Psoas muscle (tissue), 8 donors: Measurements from ENCODE around the gene FBXL16. TPM values are rescaled to one million over a fixed set of nuclear protein-coding genes. Genes with fewer than 3 reads are reported as not detected.

ENCODE experiments used
- ATAC-seq, 4 donors: fragments of 200-7000 bp; cut with Tn5 transposase; one replicate each; pipeline ENCODE4 v1.9.1; 2020; ENCODE audit warnings: moderate library complexity in 3 of 4, mild to moderate bottlenecking in 2 of 4
- DNase-seq, 2 donors: peaks; one replicate each; pipeline ENCODE4 v3.0.0-alpha.2; 2020
- H3K27ac ChIP-seq: fragments of 200-600 bp; one replicate; pipeline ENCODE4 v1.8.0; 2022
- H3K27me3 ChIP-seq, 3 donors: fragments of 200-600 bp in 1 of 3; one replicate each; pipeline versions ENCODE4 v1.6.1 to v1.8.0; 2013 to 2022; ENCODE audit warnings: low read length in 2 of 3, mild to moderate bottlenecking in 2 of 3, moderate library complexity in 1 of 3; ENCODE audit not compliant: insufficient read depth in 3 of 3
- H3K36me3 ChIP-seq, 2 donors: fragments of 200-600 bp in 1 of 2; one replicate each; pipeline versions ENCODE4 v1.6.1 to v1.8.0; 2013 to 2022; ENCODE audit warnings: low read depth in 1 of 2, mild to moderate bottlenecking in 1 of 2, moderate library complexity in 1 of 2; ENCODE audit not compliant: insufficient read depth in 1 of 2
- H3K4me1 ChIP-seq: fragments of 200-600 bp; one replicate; pipeline ENCODE4 v1.8.0; 2022
- H3K4me3 ChIP-seq: fragments of 200-600 bp; one replicate; pipeline ENCODE4 v1.8.0; 2022; ENCODE audit warnings: mild to moderate bottlenecking
- H3K9me3 ChIP-seq: fragments of 200-600 bp; one replicate; pipeline ENCODE4 v1.8.0; 2022
- WGBS, 3 donors: extraction: QIAGEN DNeasy Blood & Tissue Kit; methylation state at CpG; one replicate each; pipeline versions ENCODE4 v1.1.6 to v1.1.7; 2013; 5-methylcytosine and 5-hydroxymethylcytosine counted together
- intact Hi-C, 2 donors: fragments of 100-400 bp; cut with DNase I; formaldehyde crosslinking; loops; one replicate each; pipeline versions ENCODE4 v1.11.0 to v1.14.2; 2022
- polyA plus RNA-seq, 3 donors: library from polyadenylated mRNA; stranded (reverse); fragments of 200-250 nt; gene quantifications; one replicate each; pipeline ENCODE4 v1.2.3, GENCODE V29; 2013
- total RNA-seq, 4 donors: library from RNA; stranded (reverse); fragmentation: NEBNext Ultra II Directional in 2 of 4; extraction: Animal tissue kit (Norgen Biotek cat#: 25700) in 2 of 4; gene quantifications; one replicate each; pipeline versions ENCODE4 v1.2.1 to v1.2.4, GENCODE V29; 2021 to 2023
- TF ChIP-seq, protein P1 (sequence below): fragments of 200-600 bp; IDR thresholded peaks from one replicate; pipeline ENCODE4 v1.8.0; 2022; ENCODE audit warnings: antibody characterized with exemption
- donor health status: healthy with polysubstance abuse.
- donor health status: DM: no; HTN: no; CAD: no; lungs with moderate emphysema.
- donor health status: Bipolar disorder and iron deficiency.
- donor health status: healthy.
- donor health status: DM: yes; HTN: yes; CAD: no.
- donor health status: DM: no; HTN: no; CAD: no.
- donor health status: DM: no; HTN: no; CAD: no.
- donor health status: DM: yes; HTN: yes; CAD: no.

Gene FBXL16
- total and polyA plus RNA-seq, 7 donors: 0.04 to 0.16 (median 0.08) TPM; not detected in 2

DNA sequence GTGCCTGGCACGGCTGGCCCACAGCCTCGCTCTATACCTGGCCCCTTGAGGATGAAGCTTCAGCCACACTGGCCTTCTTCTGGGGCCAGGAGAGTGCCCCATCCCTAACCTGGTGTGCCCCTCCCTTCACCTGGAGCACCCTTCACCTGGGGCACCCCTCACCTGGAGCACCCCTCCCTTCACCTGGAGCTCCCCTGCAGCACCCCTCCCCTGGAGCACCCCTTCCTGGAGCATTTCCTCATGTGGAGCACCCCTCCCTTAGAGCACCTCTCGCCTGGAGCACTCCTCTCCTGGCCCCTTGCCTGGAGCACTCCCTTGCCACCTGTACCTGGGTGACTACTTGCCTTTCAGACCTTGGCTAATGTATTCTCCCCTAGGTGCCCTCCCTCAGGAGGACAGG, 2.4 kb upstream of the FBXL16 start:
- H3K27ac ChIP-seq: no peak overlapping the region
- TF ChIP-seq, protein P1, sequence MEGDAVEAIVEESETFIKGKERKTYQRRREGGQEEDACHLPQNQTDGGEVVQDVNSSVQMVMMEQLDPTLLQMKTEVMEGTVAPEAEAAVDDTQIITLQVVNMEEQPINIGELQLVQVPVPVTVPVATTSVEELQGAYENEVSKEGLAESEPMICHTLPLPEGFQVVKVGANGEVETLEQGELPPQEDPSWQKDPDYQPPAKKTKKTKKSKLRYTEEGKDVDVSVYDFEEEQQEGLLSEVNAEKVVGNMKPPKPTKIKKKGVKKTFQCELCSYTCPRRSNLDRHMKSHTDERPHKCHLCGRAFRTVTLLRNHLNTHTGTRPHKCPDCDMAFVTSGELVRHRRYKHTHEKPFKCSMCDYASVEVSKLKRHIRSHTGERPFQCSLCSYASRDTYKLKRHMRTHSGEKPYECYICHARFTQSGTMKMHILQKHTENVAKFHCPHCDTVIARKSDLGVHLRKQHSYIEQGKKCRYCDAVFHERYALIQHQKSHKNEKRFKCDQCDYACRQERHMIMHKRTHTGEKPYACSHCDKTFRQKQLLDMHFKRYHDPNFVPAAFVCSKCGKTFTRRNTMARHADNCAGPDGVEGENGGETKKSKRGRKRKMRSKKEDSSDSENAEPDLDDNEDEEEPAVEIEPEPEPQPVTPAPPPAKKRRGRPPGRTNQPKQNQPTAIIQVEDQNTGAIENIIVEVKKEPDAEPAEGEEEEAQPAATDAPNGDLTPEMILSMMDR: no peak
- no peak for DNase-seq
- no peaks in the 10 kb centered on the region for H3K4me1 ChIP-seq
- no peaks in the 10 kb centered on the region for H3K36me3 ChIP-seq
- 52 to 67% (median 60%) methylated on average over 3 of the region's 3 CpGs for WGBS, 3 donors
- no peak overlapping the region for H3K4me3 ChIP-seq
- H3K27me3 ChIP-seq: peaks cover 0 to 79% (median 46%) of the 10 kb centered on the region in 3 donors
- no peak for ATAC-seq
- intact Hi-C loops: no loop called here
- H3K9me3 ChIP-seq: no peaks in the 10 kb centered on the region

- DNase-seq (no peak), ATAC-seq (no peak)
- Histone ChIP-seq H3K9me3 (no peaks in the 10 kb centered on the region), H3K27ac (no peak overlapping the region), H3K4me1 (no peaks in the 10 kb centered on the region), H3K4me3 (no peak overlapping the region), H3K27me3 (peaks cover 0 to 89% (median 51%) of the 10 kb centered on the region in 3 donors), H3K36me3 (no peaks in the 10 kb centered on the region)
- TF ChIP-seq, protein P1: no peak
- 19 to 27% (median 27%) methylated on average over 11 to 14 of the region's 14 CpGs for WGBS, 3 donors
- intact Hi-C loops: no loop called here
Observed at GRCh38 chr16:707062-707538, 1.5 kb upstream of the FBXL16 start.

DNA sequence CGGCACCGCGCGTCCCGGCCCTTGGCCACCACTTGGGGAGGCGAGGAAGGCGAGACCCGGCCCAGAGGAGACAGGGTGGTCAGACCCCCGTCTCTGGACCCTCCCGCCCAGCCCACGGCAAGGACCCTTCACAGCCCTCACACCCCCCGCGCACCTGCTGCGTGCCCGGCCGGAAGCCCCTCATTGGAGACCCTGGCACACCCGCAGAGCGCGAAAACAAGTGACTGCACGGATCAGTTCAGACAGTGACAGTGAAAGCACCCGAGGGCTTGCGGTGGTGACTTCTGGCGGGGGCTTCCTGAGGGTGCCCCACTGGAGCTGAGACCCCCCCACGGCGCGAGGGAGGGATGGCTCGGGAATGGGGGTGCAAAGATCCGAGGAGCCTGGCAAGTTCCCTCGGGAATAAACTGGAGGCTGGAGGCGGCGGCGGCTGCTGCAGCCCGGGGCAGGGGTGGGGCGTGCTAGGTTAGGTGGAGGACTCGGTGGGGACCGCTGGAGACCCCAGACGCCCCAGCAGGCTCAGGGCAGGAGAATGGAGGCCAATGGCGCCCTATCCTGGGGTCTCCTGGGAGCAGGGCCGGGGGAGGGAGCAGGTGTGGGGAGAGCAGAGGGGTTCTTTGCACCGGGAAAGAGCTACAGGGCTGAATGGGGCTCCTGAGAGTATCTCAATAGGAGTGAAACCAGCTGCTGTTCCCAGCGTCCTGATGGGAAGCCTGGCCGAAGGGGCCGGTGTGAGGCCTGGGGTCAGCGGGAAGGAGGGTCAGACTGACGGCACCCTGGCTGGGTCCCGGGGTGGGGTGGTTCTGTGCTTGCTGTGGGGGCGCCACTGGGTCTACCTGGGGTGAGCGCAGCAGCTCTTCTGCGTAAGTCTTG, 824 bp upstream of the FBXL16 start:
- no peak overlapping the region for H3K27ac ChIP-seq
- intact Hi-C loops: no loop called here
- ATAC-seq (no peak), DNase-seq (no peak)
- no peaks in the 10 kb centered on the region for H3K36me3 ChIP-seq
- 3 to 4% (median 4%) methylated on average over 43 to 49 of the region's 49 CpGs for WGBS, 3 donors
- H3K4me3 ChIP-seq: no peak overlapping the region
- H3K9me3 ChIP-seq: no peaks in the 10 kb centered on the region
- no peaks in the 10 kb centered on the region for H3K4me1 ChIP-seq
- peaks cover 0 to 93% (median 55%) of the 10 kb centered on the region in 3 donors for H3K27me3 ChIP-seq
- TF ChIP-seq, protein P1: no peak

DNA sequence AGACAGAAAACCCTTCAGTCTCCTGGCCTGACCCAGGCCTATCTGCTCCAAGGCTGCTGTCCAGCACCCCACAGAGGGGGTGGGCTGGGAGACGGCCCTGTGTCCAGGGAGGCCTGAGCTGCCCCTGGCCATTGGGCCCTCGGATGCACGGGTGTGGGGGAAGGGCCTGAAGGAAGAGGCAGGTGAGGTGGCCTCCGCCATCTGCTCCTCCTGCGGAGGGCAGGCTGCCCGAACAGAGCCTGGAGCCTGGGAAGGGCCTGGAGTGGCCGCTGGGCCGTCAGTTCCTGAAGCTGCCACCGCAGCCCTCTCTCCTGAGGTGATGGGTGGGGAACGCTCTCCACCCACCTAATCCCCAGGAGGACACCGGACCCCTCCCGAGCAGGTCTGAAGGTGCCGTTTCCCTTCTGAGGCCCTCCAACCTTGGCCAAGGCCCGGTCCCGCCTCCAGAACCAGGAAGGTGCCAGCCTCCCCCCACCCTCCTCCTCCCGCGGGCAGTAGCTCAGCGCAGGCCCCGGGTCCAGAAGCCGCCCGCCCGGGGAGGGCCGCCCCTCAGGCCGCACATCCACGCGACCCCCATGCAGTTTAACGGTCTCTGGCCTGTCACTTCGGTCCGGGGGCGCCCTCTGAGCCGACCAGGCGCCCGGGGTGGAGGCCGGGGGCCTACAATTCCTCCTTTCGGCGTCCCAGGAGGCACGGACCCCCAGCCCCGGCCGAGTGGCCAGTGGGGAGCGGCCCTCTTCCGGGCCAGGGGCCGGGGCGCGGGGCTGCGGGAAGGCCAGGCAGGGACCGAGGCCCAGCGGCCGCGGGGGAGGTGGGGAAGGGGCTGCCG, 835 bp downstream of the FBXL16 start:
- Histone ChIP-seq H3K9me3 (no peaks in the 10 kb centered on the region), H3K4me3 (no peak overlapping the region), H3K36me3 (no peaks in the 10 kb centered on the region), H3K27me3 (peaks cover 0 to 93% (median 59%) of the 10 kb centered on the region in 3 donors), H3K27ac (no peak overlapping the region), H3K4me1 (no peaks in the 10 kb centered on the region)
- 9 to 13% (median 10%) methylated on average over 29 to 50 of the region's 50 CpGs for WGBS, 3 donors
- TF ChIP-seq, protein P1: no peak
- no peak for DNase-seq
- ATAC-seq: no peak
- intact Hi-C loops: no loop called here
